H1 (cell line): ENCODE data around the gene SKP1. TPM values are rescaled to one million over a fixed set of nuclear protein-coding genes. Genes with fewer than 3 reads are reported as not detected.

Experiments
- CTCF ChIA-PET: fragments of 300-600 bp; sonication (Branson Sonifier 250); formaldehyde crosslinking; loops from one replicate; lab custom pipeline; 2021; ENCODE audit not compliant: partially characterized antibody; lab: Charles Lee
- POLR2A ChIA-PET: fragments of 300-600 bp; sonication (Branson Sonifier 250); formaldehyde crosslinking; loops from one replicate; lab custom pipeline; 2021; ENCODE audit warnings: inconsistent platforms; ENCODE audit not compliant: partially characterized antibody; lab: Charles Lee
- DNase-seq, 2 experiments: peaks; one replicate each; pipeline versions ENCODE4 v3.0.0 to v3.0.0-alpha.2; 2010 to 2022; ENCODE audit warnings: low spot score in 2 of 2, low read depth in 1 of 2, mixed read lengths in 1 of 2
- FAIRE-seq: peaks from 2 replicates; lab custom pipeline; 2011; peaks lifted over from hg19 to GRCh38; lab: Jason Lieb, UNC
- H2AFZ ChIP-seq: 2 replicates; pipeline ENCODE4 v1.8.1; 2012; ENCODE audit warnings: low read length, inconsistent platforms
- H2AK5ac ChIP-seq: 2 replicates; pipeline ENCODE4 v1.6.1; 2013; ENCODE audit warnings: low read depth, low read length
- H2BK120ac ChIP-seq: replicated peaks from 2 replicates; pipeline ENCODE3; 2013; ENCODE audit warnings: low read depth, low read length, inconsistent platforms
- H2BK12ac ChIP-seq: 2 replicates; pipeline ENCODE4 v1.6.1; 2013; ENCODE audit warnings: low read depth, low read length
- H2BK15ac ChIP-seq: 2 replicates; pipeline ENCODE4 v1.6.1; 2013; ENCODE audit warnings: low read length
- H2BK20ac ChIP-seq: 2 replicates; pipeline ENCODE4 v1.6.1; 2013; ENCODE audit warnings: low read length
- H2BK5ac ChIP-seq: 2 replicates; pipeline ENCODE4 v1.6.1; 2013; ENCODE audit warnings: low read depth, low read length
- H3K14ac ChIP-seq: 2 replicates; pipeline ENCODE4 v1.6.1; 2013; ENCODE audit warnings: inconsistent platforms; ENCODE audit not compliant: insufficient read length
- H3K18ac ChIP-seq: 2 replicates; pipeline ENCODE4 v1.6.1; 2013; ENCODE audit warnings: low read length; ENCODE audit errors: extremely low read depth
- H3K23ac ChIP-seq: 2 replicates; pipeline ENCODE4 v1.6.1; 2013; ENCODE audit warnings: inconsistent platforms; ENCODE audit not compliant: insufficient read length
- H3K23me2 ChIP-seq: 2 replicates; pipeline ENCODE4 v1.6.1; 2013; ENCODE audit warnings: low read depth, low read length
- H3K27ac ChIP-seq: 2 replicates; pipeline ENCODE4 v1.6.1; 2011; ENCODE audit warnings: low read depth, low read length, inconsistent platforms
- H3K27me3 ChIP-seq, 4 experiments: replicated peaks in 1 of 4; 1 replicate in 1 of 4; 2 replicates in 3 of 4; pipeline versions ENCODE4 v1.6.1 to v1.8.1; 2011 to 2013; ENCODE audit warnings: low read length in 3 of 4, mild to moderate bottlenecking in 3 of 4, inconsistent platforms in 2 of 4, mixed read lengths in 2 of 4, moderate library complexity in 1 of 4; ENCODE audit not compliant: control insufficient read depth in 3 of 4, insufficient read depth in 3 of 4; ENCODE audit errors: extremely low read depth in 1 of 4
- H3K36me3 ChIP-seq, 4 experiments: 2 replicates each; pipeline versions ENCODE4 v1.6.1 to v1.8.1; 2011 to 2013; ENCODE audit warnings: mild to moderate bottlenecking in 4 of 4, low read length in 3 of 4, moderate library complexity in 2 of 4, control low read depth in 1 of 4, inconsistent platforms in 1 of 4; ENCODE audit not compliant: insufficient read depth in 4 of 4, control insufficient read depth in 2 of 4
- H3K4ac ChIP-seq: replicated peaks from 2 replicates; pipeline ENCODE3; 2013; ENCODE audit warnings: low read length, low read depth, mixed read lengths, inconsistent platforms; ENCODE audit not compliant: insufficient read length
- H3K4me1 ChIP-seq, 4 experiments: replicated peaks in 1 of 4; 1 replicate in 1 of 4; 2 replicates in 3 of 4; pipeline versions ENCODE4 v1.6.1 to v1.8.1; 2011 to 2013; ENCODE audit warnings: low read length in 3 of 4, inconsistent platforms in 2 of 4, mixed read lengths in 1 of 4; ENCODE audit not compliant: insufficient read depth in 4 of 4, control insufficient read depth in 3 of 4
- H3K4me2 ChIP-seq, 2 experiments: 2 replicates each; pipeline versions ENCODE4 v1.6.1 to v1.8.1; 2011 to 2013; ENCODE audit warnings: low read depth in 2 of 2, low read length in 2 of 2, control low read depth in 1 of 2, inconsistent platforms in 1 of 2, mild to moderate bottlenecking in 1 of 2; ENCODE audit not compliant: insufficient read depth in 1 of 2
- H3K4me3 ChIP-seq, 4 experiments: fragments of 200-600, 300-600 bp in 1 of 4; sonication (generic), shearing (Covaris generic), sonication (Bioruptor Twin) in 1 of 4; 2 replicates each; pipeline versions ENCODE4 v1.5.1 to v1.8.1; 2011 to 2016; ENCODE audit warnings: low read length in 4 of 4, low read depth in 3 of 4, control low read depth in 2 of 4, inconsistent platforms in 2 of 4, mild to moderate bottlenecking in 2 of 4, mixed read lengths in 1 of 4, moderate library complexity in 1 of 4; ENCODE audit not compliant: insufficient read depth in 2 of 4; ENCODE audit errors: extremely low read depth in 1 of 4
- H3K56ac ChIP-seq: replicated peaks from 2 replicates; pipeline ENCODE3; 2013; ENCODE audit warnings: low read depth, mild to moderate bottlenecking, mixed read lengths, low read length, inconsistent platforms; ENCODE audit not compliant: insufficient read length
- H3K79me1 ChIP-seq: 2 replicates; pipeline ENCODE4 v1.6.1; 2013; ENCODE audit warnings: low read depth, low read length, control low read depth
- H3K79me2 ChIP-seq, 2 experiments: 2 replicates each; pipeline versions ENCODE4 v1.6.1 to v1.8.1; 2012 to 2013; ENCODE audit warnings: low read length in 2 of 2, mild to moderate bottlenecking in 2 of 2, inconsistent platforms in 1 of 2; ENCODE audit not compliant: insufficient read depth in 2 of 2, control insufficient read depth in 1 of 2
- H3K9ac ChIP-seq, 4 experiments: replicated peaks in 1 of 4; 1 replicate in 1 of 4; 2 replicates in 3 of 4; pipeline versions ENCODE4 v1.6.1 to v1.8.1; 2011 to 2013; ENCODE audit warnings: low read depth in 3 of 4, low read length in 3 of 4, control low read depth in 2 of 4, mild to moderate bottlenecking in 2 of 4, moderate library complexity in 2 of 4, inconsistent platforms in 1 of 4; ENCODE audit errors: extremely low read depth in 1 of 4
- H3K9me3 ChIP-seq, 2 experiments: 2 replicates each; pipeline versions ENCODE4 v1.6.1 to v1.8.1; 2012 to 2013; ENCODE audit warnings: mild to moderate bottlenecking in 2 of 2, moderate library complexity in 2 of 2, control low read depth in 1 of 2, inconsistent platforms in 1 of 2, low read depth in 1 of 2, low read length in 1 of 2, mixed read lengths in 1 of 2; ENCODE audit not compliant: insufficient read depth in 2 of 2
- H4K20me1 ChIP-seq, 2 experiments: replicated peaks in 1 of 2; 2 replicates each; pipeline versions ENCODE3 to v1.8.1; 2011 to 2013; ENCODE audit warnings: inconsistent platforms in 2 of 2, low read length in 2 of 2, mild to moderate bottlenecking in 1 of 2; ENCODE audit not compliant: insufficient read depth in 2 of 2, control insufficient read depth in 1 of 2
- H4K5ac ChIP-seq: 2 replicates; pipeline ENCODE4 v1.6.1; 2013; ENCODE audit warnings: low read length, low read depth, mixed read lengths, inconsistent platforms; ENCODE audit not compliant: insufficient read length
- H4K8ac ChIP-seq: 2 replicates; pipeline ENCODE4 v1.8.0; 2013; ENCODE audit warnings: mild to moderate bottlenecking, moderate library complexity, low read length, inconsistent platforms; ENCODE audit not compliant: insufficient read depth; ENCODE audit errors: extremely low read depth
- H4K91ac ChIP-seq: replicated peaks from 2 replicates; pipeline ENCODE3; 2013; ENCODE audit warnings: low read length, mixed read lengths, inconsistent platforms; ENCODE audit not compliant: insufficient read length
- ASH2L ChIP-seq: fragments of 200-600, 300-600 bp; sonication (generic); IDR thresholded peaks from one replicate; pipeline ENCODE4 v1.7.1; 2017; ENCODE audit warnings: low read length
- ATF3 ChIP-seq: IDR thresholded peaks from 2 replicates; pipeline ENCODE4 v1.6.1; 2011; ENCODE audit warnings: low read depth, mild to moderate bottlenecking, low read length; ENCODE audit not compliant: insufficient read depth
- BRCA1 ChIP-seq: IDR thresholded peaks from 2 replicates; pipeline ENCODE4 v1.6.1; 2012; ENCODE audit warnings: low read depth, low read length, improper control_type of control experiment
- CBX8 ChIP-seq: fragments of 300-800, 300-1000 bp; sonication (generic); IDR thresholded peaks from 2 replicates; pipeline ENCODE4 v1.7.1; 2016; ENCODE audit warnings: low read depth, low read length, borderline replicate concordance
- HDAC6 ChIP-seq: IDR thresholded peaks from one replicate; pipeline ENCODE4 v1.7.1; 2012; ENCODE audit warnings: low read depth, mild to moderate bottlenecking, inconsistent platforms, low read length, moderate library complexity
- JUN ChIP-seq: IDR thresholded peaks from 2 replicates; pipeline ENCODE4 v1.6.1; 2011; ENCODE audit warnings: low read depth, mild to moderate bottlenecking, improper control_type of control experiment, low read length
- KDM4A ChIP-seq: IDR thresholded peaks from one replicate; pipeline ENCODE4 v1.7.1; 2012; ENCODE audit warnings: low read depth, mild to moderate bottlenecking, moderate library complexity, low read length, inconsistent platforms; ENCODE audit not compliant: severe bottlenecking
- PHF8 ChIP-seq: fragments of 200-600 bp; sonication (generic); conservative IDR thresholded peaks from 2 replicates; pipeline ENCODE4 v1.7.1; 2012; ENCODE audit warnings: low read depth, mild to moderate bottlenecking, inconsistent platforms, low read length, moderate library complexity
- RBBP5 ChIP-seq: IDR thresholded peaks from 2 replicates; pipeline ENCODE4 v1.7.1; 2012; ENCODE audit warnings: low read depth, mild to moderate bottlenecking, inconsistent platforms, low read length, moderate library complexity, borderline replicate concordance
- SP2 ChIP-seq: IDR thresholded peaks from 2 replicates; pipeline ENCODE4 v1.6.1; 2012; ENCODE audit warnings: mild to moderate bottlenecking, low read length, inconsistent platforms
- TAF1 ChIP-seq: IDR thresholded peaks from 2 replicates; pipeline ENCODE4 v1.6.1; 2011; ENCODE audit warnings: mild to moderate bottlenecking, low read depth, low read length
- WGBS, 2 experiments: shearing (Covaris generic) in 1 of 2; methylation state at CpG; one replicate each; pipeline versions ENCODE4 v1.1.6 to v1.1.7; 2013 to 2015; ENCODE audit warnings: low lambda C conversion rate in 2 of 2, mixed read lengths in 2 of 2, inconsistent platforms in 1 of 2, low coverage in 1 of 2, missing lambda C conversion rate in 1 of 2; ENCODE audit not compliant: insufficient replicate concordance in 2 of 2, insufficient coverage in 1 of 2, insufficient read length in 1 of 2; ENCODE audit errors: extremely low coverage in 1 of 2, missing lambda C conversion rate in 1 of 2; 5-methylcytosine and 5-hydroxymethylcytosine counted together
- polyA plus RNA-seq, 7 experiments: library from polyadenylated mRNA; depleted of rRNA in 3 of 7; stranded (reverse) in 5 of 7; unstranded in 2 of 7; fragments of >200 nt in 5 of 7; fragments of 200-250 nt in 2 of 7; gene quantifications; 1 replicate in 5 of 7; 2 replicates in 1 of 7; 4 replicates in 1 of 7; pipeline versions ENCODE4 v1.2.1 to v1.2.3, GENCODE V29; 2011 to 2013; ENCODE audit warnings: missing spikeins in 2 of 7, mixed read lengths in 2 of 7
- total RNA-seq: library from RNA; stranded (reverse); fragmentation: NEBNext Ultra II Directional; extraction: Animal tissue kit (Norgen Biotek cat#: 25700); gene quantifications from 2 replicates; pipeline ENCODE4 v1.2.1, GENCODE V29; 2021

The SKP1 gene
- total and polyA plus RNA-seq, 2 of the 8 experiments (the other 6 are each of a cell fraction or from before 2014, with no cell fraction given): 163 to 332 TPM

GRCh38 chr5:134123360-134123759, 53.4 kb downstream of the SKP1 start:
- no peak overlapping the region for H3K18ac ChIP-seq
- no peak overlapping the region for H3K9ac ChIP-seq
- H3K23ac ChIP-seq: no peak overlapping the region
- peaks cover 4% of the 10 kb centered on the region; the same call in 1 of the 2 replicates for H3K79me1 ChIP-seq
- H3K4ac ChIP-seq: no peak overlapping the region
- no peak overlapping the region for H3K27ac ChIP-seq
- 81% methylated on average over 6 of the region's 6 CpGs; no CpG with 5 or more reads in 1 of the 2 experiments for WGBS, 2 experiments
- no peak overlapping the region for H3K14ac ChIP-seq
- peaks cover 7 to 20% of the 10 kb centered on the region in 2 experiments for H4K20me1 ChIP-seq
- H2AK5ac ChIP-seq: no peak overlapping the region
- no peak overlapping the region for H2BK15ac ChIP-seq
- H3K27me3 ChIP-seq: no peaks in the 10 kb centered on the region
- CTCF ChIA-PET: interaction anchor here (1.6 to 21.7 kb wide), 5 partner anchors 9 to 97 kb away, joined by 4 to 270 read pairs (median 6); no protein-coding TSS in a partner anchor
- H2BK12ac ChIP-seq: no peak overlapping the region
- no peaks in the 10 kb centered on the region for H3K9me3 ChIP-seq
- H3K36me3 ChIP-seq: no peaks in the 10 kb centered on the region; a peak in 1 of 8 replicates
- H3K4me2 ChIP-seq: no peak overlapping the region
- FAIRE-seq: no peak
- no peak overlapping the region; the same call in 1 of the 2 replicates for H2BK5ac ChIP-seq
- no peak overlapping the region for H2AFZ ChIP-seq
- TF ChIP-seq KDM4A (no peak), HDAC6 (no peak), ATF3 (no peak), JUN (no peak), CBX8 (no peak), TAF1 (no peak), BRCA1 (no peak), SP2 (no peak), ASH2L (no peak), PHF8 (no peak), RBBP5 (no peak)
- TF ChIP-seq, all 59 proteins: peak for 0
- no peak overlapping the region for H4K5ac ChIP-seq
- no peak overlapping the region for H2BK20ac ChIP-seq
- no peak overlapping the region for H2BK120ac ChIP-seq
- H4K8ac ChIP-seq: no peak overlapping the region
- no peaks in the 10 kb centered on the region; a peak in 1 of 7 replicates for H3K4me1 ChIP-seq
- DNase-seq: no peak
- no peaks in the 10 kb centered on the region for H3K79me2 ChIP-seq
- H4K91ac ChIP-seq: no peak overlapping the region
- no peaks in the 10 kb centered on the region for H3K23me2 ChIP-seq
- POLR2A ChIA-PET: interaction anchor here (1.4 to 2.5 kb wide), 3 partner anchors 11 to 103 kb away, joined by 3 to 7 read pairs (median 5); partner anchors contain the start of gene PPP2CA
- H3K4me3 ChIP-seq: no peak overlapping the region
- H3K56ac ChIP-seq: no peak overlapping the region
